Smooth muscle cell (in vitro differentiated cells): ENCODE results near the gene MRTFA. TPM values are rescaled to one million over a fixed set of nuclear protein-coding genes. Genes with fewer than 3 reads are reported as not detected.

ENCODE experiments used
- DNase-seq: peaks from one replicate; lab custom pipeline; 2025; ENCODE audit not compliant: unreplicated experiment; lab: John Stamatoyannopoulos, UW
- H2AFZ ChIP-seq: fragments of 200-600 bp; sonication (generic); 2 replicates; pipeline ENCODE4 v1.6.0; 2016; ENCODE audit warnings: antibody characterized with exemption, low read depth, mild to moderate bottlenecking
- H3F3A ChIP-seq: fragments of 200-600 bp; sonication (generic); 2 replicates; pipeline ENCODE4 v1.6.0; 2017; ENCODE audit warnings: antibody characterized with exemption, low read depth
- H3K27ac ChIP-seq: fragments of 200-600 bp; sonication (generic); 2 replicates; pipeline ENCODE4 v1.5.1; 2016; ENCODE audit warnings: low read depth, mild to moderate bottlenecking
- H3K27me3 ChIP-seq: fragments of 200-600 bp; sonication (generic); 2 replicates; pipeline ENCODE4 v1.6.1; 2016; ENCODE audit warnings: low read depth, mild to moderate bottlenecking
- H3K36me3 ChIP-seq: fragments of 200-600 bp; sonication (generic); 2 replicates; pipeline ENCODE4 v1.5.1; 2016; ENCODE audit warnings: low read depth
- H3K4me1 ChIP-seq: fragments of 200-600 bp; sonication (generic); 2 replicates; pipeline ENCODE4 v1.5.1; 2016; ENCODE audit warnings: low read depth
- H3K4me2 ChIP-seq: fragments of 200-600 bp; sonication (generic); 2 replicates; pipeline ENCODE4 v1.6.0; 2016; ENCODE audit warnings: mild to moderate bottlenecking
- H3K4me3 ChIP-seq: fragments of 200-600 bp; sonication (generic); 2 replicates; pipeline ENCODE4 v1.5.1; 2016; ENCODE audit warnings: mild to moderate bottlenecking
- H3K79me2 ChIP-seq: fragments of 200-600 bp; sonication (generic); 2 replicates; pipeline ENCODE4 v1.6.0; 2016; ENCODE audit warnings: low read depth, mild to moderate bottlenecking
- H3K9ac ChIP-seq: fragments of 200-600 bp; sonication (generic); 2 replicates; pipeline ENCODE4 v1.6.0; 2016; ENCODE audit warnings: low read depth
- H3K9me3 ChIP-seq: fragments of 200-600 bp; sonication (generic); replicated peaks from 2 replicates; pipeline ENCODE4 v1.5.1; 2016; ENCODE audit warnings: low read depth
- H4K20me1 ChIP-seq: fragments of 200-600 bp; sonication (generic); 2 replicates; pipeline ENCODE4 v1.6.0; 2016; ENCODE audit warnings: low read depth
- CTCF ChIP-seq: fragments of 200-600 bp; sonication (generic); IDR thresholded peaks from 2 replicates; pipeline ENCODE4 v1.5.1; 2017; ENCODE audit warnings: borderline replicate concordance, mild to moderate bottlenecking, antibody characterized with exemption; ENCODE audit not compliant: insufficient read depth, poor library complexity, severe bottlenecking
- WGBS: methylation state at CpG from one replicate; pipeline ENCODE4 v1.1.7; 2016; ENCODE audit warnings: low lambda C conversion rate; 5-methylcytosine and 5-hydroxymethylcytosine counted together
- polyA plus RNA-seq: library from polyadenylated mRNA; unstranded; fragments of >200 nt; fragmentation: Nextera tagmentation; extraction: Ambion mirVana; gene quantifications from 2 replicates; pipeline ENCODE4 v1.2.1, GENCODE V29; 2016
- total RNA-seq: library from RNA; depleted of rRNA; stranded (reverse); fragments of >200 nt; gene quantifications from 2 replicates; pipeline ENCODE4 v1.2.3, GENCODE V29; 2014

MRTFA gene
- total and polyA plus RNA-seq, 2 experiments from 2014 or later, result 25.5 to 41.7 TPM

- no peak overlapping the region for H3K9ac ChIP-seq
- H3K27me3 ChIP-seq, result no peaks in the 10 kb centered on the region
- H3K79me2 ChIP-seq, result no peaks in the 10 kb centered on the region
- no peak for TF ChIP-seq CTCF
- no peak overlapping the region for H2AFZ ChIP-seq
- H3K9me3 ChIP-seq, result no peaks in the 10 kb centered on the region
- no peaks in the 10 kb centered on the region for H3K36me3 ChIP-seq
- H3K4me1 ChIP-seq, result no peaks in the 10 kb centered on the region
- no peak overlapping the region for H3K27ac ChIP-seq
- H3K4me3 ChIP-seq, result no peak overlapping the region
- WGBS, result 97% methylated on average over 3 of the region's 3 CpGs
- H4K20me1 ChIP-seq, result peaks cover 17% of the 10 kb centered on the region
- DNase-seq, result no peak
- no peak overlapping the region for H3K4me2 ChIP-seq
- H3F3A ChIP-seq, result peaks cover 4% of the 10 kb centered on the region
Observed at GRCh38 chr22:40403141-40403540, 233.4 kb downstream of the MRTFA start.

GRCh38 chr22:40401981-40402406 is 234.5 kb downstream of the MRTFA start:
- 95% methylated on average over 8 of the region's 8 CpGs for WGBS
- Histone ChIP-seq H3K27me3 (no peaks in the 10 kb centered on the region), H4K20me1 (peaks cover 17% of the 10 kb centered on the region), H3K9me3 (no peaks in the 10 kb centered on the region), H3K36me3 (no peaks in the 10 kb centered on the region), H3K27ac (no peak overlapping the region), H3K79me2 (no peaks in the 10 kb centered on the region), H3K4me3 (no peak overlapping the region), H3K9ac (no peak overlapping the region), H2AFZ (no peak overlapping the region), H3K4me1 (no peaks in the 10 kb centered on the region), H3K4me2 (no peak overlapping the region), H3F3A (peaks cover 4% of the 10 kb centered on the region)
- no peak for DNase-seq
- no peak for TF ChIP-seq CTCF

DNA sequence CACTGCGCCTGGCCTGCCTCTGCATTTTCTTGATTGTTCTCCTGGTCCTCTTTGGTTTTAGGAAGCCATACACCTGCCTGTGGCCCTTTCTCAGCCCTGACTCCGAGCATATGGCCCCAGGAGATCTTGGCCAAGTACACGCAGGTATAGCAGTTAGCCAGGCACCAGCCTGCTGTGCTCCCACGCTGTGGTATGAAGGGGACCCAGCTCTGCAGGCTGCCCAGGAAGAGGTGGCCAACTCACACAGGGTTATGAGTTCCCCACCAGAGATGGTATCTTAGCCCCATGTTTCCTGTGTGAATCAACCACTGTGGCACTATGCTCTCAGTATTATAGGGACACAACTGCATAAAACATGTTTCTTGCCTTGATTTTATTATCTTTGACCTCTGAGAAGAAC is 235.0 kb downstream of the MRTFA start:
- no peak overlapping the region for H2AFZ ChIP-seq
- no peak overlapping the region for H3K9ac ChIP-seq
- no peak overlapping the region for H3K27ac ChIP-seq
- no peaks in the 10 kb centered on the region for H3K9me3 ChIP-seq
- H3K4me2 ChIP-seq, result no peak overlapping the region
- H3K27me3 ChIP-seq, result no peaks in the 10 kb centered on the region
- no peak for DNase-seq
- H3K4me1 ChIP-seq, result no peaks in the 10 kb centered on the region
- H3K4me3 ChIP-seq, result no peak overlapping the region
- no peaks in the 10 kb centered on the region for H3K79me2 ChIP-seq
- no peak for TF ChIP-seq CTCF
- peaks cover 17% of the 10 kb centered on the region for H4K20me1 ChIP-seq
- peaks cover 4% of the 10 kb centered on the region for H3F3A ChIP-seq
- WGBS, result 92% methylated on average over 4 of the region's 4 CpGs
- no peaks in the 10 kb centered on the region for H3K36me3 ChIP-seq

DNA sequence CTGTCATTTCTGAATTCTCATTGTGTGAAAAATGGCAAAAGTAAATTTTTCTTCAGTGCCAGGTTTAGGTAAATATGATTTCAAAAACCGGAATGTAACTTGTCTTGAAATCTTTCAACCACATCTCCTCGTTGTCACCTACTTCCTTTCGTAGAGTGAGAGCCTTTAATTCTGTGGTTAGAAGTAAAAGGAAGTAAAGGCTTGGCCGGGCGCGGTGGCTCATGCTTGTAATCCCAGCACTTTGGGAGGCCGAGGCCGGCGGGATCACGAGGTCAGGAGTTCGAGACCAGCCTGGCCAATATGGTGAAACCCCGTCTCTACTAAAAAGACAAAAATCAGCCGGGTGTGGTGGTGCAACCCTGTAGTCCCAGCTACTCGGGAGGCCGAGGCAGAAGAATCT is 236.4 kb downstream of the MRTFA start:
- Histone ChIP-seq H3K4me2 (no peak overlapping the region), H3F3A (peaks cover 9% of the 10 kb centered on the region), H3K79me2 (peaks cover 7% of the 10 kb centered on the region), H3K36me3 (no peaks in the 10 kb centered on the region), H3K4me1 (no peaks in the 10 kb centered on the region), H3K27ac (peak overlapping the region; percentile 62), H3K9me3 (no peaks in the 10 kb centered on the region), H3K27me3 (no peaks in the 10 kb centered on the region), H3K4me3 (no peak overlapping the region), H4K20me1 (peaks cover 17% of the 10 kb centered on the region), H3K9ac (no peak overlapping the region), H2AFZ (no peak overlapping the region)
- 71% methylated on average over 15 of the region's 15 CpGs for WGBS
- DNase-seq, result no peak
- no peak for TF ChIP-seq CTCF
